Kasumi-1 (cell line): ENCODE results near the gene MEGF6.

Experiments
- DNase-seq, 2 experiments: peaks; one replicate each; lab custom pipeline; 2025; lab: John Stamatoyannopoulos, UW

Gene MEGF6

GRCh38 chr1:3645666-3646355, 34.5 kb upstream of the MEGF6 start:
- DNase-seq: no peak

DNA sequence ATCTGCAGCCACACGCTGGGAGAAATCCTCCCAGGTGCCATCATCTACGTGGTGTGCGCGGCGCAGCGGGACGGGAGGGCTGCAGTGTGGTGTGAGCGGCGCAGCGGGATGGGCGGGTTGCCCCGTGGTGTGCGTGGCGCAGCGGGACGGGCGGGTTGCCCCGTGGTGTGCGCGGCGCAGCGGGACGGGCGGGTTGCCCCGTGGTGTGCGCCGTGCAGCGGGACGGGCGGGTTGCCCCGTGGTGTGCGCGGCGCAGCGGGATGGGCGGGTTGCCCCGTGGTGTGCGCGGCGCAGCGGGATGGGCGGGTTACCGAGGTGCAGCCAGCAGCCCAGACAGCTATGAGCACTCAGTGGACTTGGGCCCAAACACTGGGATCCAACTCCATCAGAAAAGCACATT, 33.9 kb upstream of the MEGF6 start:
- no peak for DNase-seq

GRCh38 chr1:3644273-3644672, 33.0 kb upstream of the MEGF6 start:
- no peak for DNase-seq

DNA sequence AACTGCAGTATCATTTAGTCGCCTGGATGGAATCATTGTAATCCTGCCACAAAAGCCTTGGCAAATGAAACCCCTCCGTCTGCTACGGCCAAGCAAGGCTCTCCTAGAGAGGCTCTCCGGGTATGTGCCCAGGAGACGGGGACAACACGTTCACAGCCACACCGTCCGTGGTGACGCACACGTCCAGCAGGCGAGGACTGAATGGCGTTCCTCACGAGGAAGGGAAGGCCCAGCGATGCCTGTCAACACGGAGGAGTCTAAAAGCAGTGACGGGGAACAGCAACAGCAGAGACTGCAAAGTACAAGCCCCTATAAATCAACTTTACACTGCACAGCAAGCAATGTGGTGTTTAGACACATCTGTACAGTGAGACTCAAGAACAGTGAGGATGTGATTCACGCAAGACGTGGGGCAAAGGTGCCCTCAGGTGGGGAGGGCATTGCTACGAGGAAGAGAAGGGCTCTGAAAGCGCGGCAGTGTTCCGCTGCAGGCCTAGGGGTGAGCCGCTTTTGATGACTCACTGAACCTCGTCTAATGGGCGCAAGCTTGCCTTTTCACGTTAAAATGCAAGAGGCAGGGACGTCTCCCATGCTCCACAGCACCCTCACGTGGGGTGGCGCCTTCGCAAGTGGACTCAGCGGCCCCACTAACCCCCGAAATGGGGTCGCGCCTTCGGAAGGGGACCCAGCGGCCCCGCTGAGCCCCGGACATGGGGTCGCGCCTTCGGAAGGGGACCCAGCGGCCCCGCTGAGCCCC, 31.8 kb upstream of the MEGF6 start:
- no peak for DNase-seq

GRCh38 chr1:3641816-3642215, 30.5 kb upstream of the MEGF6 start:
- DNase-seq: no peak

DNA sequence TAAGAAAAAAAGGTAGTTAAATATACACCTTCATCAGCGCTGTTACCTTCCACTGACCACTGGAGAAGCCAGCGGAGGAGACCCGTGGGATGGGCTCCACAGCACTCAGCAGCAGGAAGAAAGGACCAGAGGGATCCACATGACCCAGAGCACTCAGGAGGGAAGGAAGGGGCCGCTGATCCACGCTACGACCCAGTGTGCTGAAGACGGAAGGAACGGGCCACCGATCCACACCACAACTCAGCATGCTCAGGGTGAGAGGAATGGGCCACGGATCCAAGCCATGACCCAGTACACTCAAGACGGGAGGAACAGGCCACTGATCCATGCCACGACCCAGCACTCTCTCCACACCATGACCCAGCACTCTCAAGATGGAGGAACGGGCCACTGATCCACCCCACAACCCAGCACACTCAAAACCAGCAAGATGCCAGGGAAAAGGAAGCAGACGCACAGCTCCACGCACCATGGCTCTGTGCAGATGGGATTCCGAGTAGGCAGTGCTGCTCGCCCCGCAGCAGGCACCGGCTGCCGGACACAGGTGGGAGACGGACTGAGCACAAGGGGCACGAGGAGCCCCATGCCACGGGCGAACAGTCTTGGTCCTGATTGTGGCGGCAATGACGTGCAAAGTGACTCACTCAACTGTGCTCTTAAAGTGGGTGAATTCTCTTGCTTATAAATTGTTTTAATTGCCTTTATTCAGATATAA, 29.9 kb upstream of the MEGF6 start:
- DNase-seq: no peak

GRCh38 chr1:3640121-3640837, 29.0 kb upstream of the MEGF6 start:
- no peak for DNase-seq

DNA sequence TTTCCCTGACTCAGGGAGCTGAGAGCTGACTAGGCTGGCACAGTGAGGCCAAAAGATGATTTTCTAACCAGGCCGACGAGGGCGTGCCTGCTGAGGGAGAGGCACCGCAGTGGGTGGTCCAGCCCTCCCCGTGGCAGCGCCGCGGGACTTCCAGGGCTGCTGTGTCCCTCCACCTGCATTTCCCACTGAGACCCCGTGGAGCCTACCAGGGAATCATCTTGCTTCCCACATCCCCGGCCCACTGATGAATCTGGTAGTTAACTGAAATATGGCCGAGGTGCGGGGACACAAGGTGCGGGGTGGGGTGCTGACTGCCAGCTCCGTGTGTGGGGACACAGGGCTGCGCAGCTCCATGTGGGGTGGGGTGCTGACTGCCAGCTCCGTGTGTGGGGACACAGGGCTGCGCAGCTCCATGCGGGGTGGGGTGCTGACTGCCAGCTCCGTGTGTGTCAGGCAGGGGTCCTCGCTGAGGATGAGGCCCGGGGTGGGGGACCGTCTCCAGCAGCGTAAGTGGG, 28.1 kb upstream of the MEGF6 start:
- DNase-seq: no peak

GRCh38 chr1:3638676-3639075, 27.4 kb upstream of the MEGF6 start:
- DNase-seq: no peak

DNA sequence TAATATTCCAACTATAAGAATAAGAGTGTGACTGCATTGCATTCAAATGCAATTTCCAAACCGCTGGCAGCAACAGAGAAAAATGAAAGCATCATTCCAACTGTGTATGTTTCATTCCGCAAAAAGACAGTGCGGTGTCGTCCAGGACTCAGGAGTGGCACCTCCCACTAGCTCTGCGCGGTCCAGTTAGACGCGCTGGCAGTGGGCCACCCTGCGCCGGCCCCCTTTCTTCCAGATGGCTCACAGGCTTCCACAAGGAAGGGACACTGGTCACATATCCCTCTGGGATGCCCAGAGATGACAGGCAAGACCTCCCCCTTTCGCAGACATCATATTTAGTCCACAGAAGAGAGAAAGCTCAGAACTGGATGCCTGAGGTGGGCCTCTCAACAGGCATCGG, 26.7 kb upstream of the MEGF6 start:
- no peak for DNase-seq

DNA sequence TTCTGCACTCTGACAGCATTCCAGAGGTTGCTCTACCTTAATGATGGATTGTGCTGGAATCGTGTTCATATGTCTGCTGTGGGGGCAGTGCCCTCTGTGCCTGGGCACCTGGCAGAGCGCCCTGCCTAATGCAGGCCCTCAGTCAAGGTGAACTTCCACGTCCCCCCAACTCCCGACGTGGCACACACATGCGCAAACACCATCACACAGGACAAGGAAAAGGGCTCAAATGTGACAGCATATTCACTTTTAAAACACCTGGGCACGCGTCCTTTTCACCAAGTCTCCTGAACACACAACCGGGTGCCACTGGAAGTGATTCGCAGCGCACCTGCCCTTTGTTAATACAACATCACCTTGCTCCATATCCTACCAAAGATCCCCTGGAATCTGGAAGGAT, 25.2 kb upstream of the MEGF6 start:
- DNase-seq: no peak

DNA sequence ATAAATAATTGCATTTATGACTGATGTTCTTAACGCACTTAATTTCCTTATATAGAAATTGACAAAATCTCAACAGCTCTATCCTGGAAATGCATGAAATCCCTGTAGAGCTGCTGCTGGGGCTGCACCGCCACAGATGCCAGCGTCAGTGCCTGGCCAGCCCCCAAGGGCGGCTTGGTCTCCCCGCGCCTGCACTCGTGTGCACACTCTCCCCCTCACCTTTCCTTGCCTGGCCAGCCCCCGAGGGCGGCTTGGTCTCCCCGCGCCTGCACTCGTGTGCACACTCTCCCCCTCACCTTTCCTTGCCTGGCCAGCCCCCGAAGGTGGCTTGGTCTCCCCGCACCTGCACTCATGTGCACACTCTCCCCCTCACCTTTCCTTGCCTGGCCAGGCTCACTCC, 24.8 kb upstream of the MEGF6 start:
- DNase-seq: no peak

DNA sequence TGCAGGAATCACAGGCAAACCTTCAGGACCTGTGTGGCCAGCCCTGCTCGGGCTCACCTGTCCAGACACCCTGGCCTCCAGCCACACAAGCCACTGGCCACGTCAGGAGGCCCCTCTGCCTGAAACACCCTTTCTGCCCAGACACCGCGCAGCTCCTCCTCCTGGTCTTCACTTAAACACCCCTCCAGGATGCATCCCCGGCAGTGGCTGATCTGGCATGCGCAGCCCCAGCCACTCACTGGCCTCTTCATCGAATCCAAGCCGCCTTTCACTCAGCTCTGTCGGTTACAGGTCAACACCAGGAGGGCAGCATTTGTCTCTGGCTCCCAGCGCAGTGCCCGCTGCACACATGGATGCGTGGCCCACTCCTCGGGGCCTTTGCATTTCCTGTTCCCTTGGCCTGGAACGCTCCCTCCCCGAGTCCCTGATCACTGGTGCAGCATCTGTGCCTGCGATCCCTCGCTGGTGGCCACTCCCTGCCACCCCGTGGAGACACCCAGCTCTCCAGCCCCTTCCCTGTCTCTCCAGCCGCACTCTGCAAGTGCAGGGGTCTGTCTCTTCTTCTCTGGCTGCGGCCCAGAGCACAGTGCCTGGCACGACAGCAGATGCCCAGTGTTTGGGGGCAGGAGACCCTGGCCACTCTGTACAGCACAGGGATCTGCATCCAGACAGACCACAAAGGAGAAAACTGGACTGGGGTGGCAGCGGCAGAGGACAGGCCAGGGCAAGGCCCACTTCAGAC, 22.9 kb upstream of the MEGF6 start:
- DNase-seq: no peak

DNA sequence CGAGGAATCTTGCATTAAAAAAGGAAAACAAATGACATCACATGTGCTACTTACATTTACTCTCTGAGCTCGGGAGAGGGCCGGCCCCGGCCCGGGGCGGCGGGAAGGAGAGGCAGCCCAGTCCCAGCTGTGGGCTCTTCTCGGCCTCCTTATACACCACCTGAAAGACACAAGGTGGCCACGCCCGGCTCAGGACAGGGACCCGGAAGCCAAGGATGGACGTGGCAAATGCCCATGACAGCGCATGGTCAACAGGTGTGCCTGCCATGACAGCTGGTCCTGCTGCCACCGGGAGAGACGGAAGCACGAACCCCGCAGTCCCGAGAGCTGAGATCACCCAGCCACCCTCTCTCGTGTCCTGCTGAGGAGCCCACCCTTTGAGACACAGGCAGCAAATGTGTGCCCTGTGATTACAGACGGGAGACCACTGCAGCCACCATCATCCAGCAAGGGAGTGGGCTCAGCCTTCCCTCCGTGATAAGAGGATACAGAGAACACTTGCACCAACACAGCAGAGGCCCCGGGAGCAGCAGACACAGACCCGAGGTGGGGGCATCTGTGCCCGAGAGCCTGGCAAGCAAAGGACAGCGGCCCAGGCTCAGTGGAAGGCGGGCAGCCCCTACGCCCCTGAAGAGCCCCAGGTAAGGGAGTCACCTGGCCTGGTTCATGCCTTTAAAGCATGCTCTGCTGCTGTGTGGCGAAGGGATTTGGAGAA, 22.2 kb upstream of the MEGF6 start:
- DNase-seq: no peak

DNA sequence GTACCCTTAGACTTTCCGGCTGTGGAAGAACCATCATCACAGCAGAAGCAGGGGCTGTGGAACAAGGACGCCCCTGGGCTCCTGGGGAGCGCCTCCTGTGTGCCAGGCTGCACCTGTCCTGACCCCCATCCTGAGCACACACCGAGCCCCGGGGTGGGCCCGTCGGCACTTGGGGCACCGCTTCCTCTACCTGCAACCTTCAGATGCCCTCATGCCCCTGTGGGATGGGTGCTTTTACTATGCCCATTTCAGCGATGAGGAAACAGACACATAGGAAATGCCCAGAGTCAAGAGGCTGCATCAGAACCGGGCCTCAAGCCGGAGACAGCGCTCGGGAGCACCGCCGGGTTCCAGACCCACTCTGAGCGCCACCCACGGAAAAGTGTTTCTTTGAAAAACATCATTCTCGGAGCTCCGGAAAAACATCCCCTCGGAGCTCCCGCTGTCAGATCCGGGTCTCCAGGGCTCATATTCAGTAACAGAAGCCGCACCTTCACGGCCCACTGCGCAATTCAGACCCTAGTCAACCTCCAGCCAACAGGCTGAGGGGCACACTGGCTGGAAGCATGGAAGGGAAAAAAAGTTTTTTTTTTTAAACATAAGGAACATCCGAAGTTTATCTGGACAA, 21.5 kb upstream of the MEGF6 start:
- DNase-seq: no peak

GRCh38 chr1:3632298-3632697, 21.0 kb upstream of the MEGF6 start:
- no peak for DNase-seq

GRCh38 chr1:3631320-3632260, 20.3 kb upstream of the MEGF6 start:
- DNase-seq: no peak

GRCh38 chr1:3630914-3631313, 19.6 kb upstream of the MEGF6 start:
- DNase-seq: no peak

- no peak for DNase-seq
Measured at GRCh38 chr1:3630161-3630611, 18.9 kb upstream of the MEGF6 start.
